Omental fat pad (tissue), 4 donors: ENCODE measurements around the gene GBE1. TPM values are rescaled to one million over a fixed set of nuclear protein-coding genes. Genes with fewer than 3 reads are reported as not detected.

Experiments
- ATAC-seq: fragments of 150-250 bp; one replicate; pipeline ENCODE4 v1.9.1; 2016; ENCODE audit warnings: mild to moderate bottlenecking, moderate library complexity; ENCODE audit not compliant: low FRiP score
- DNase-seq: peaks from one replicate; pipeline ENCODE4 v3.0.0-alpha.2; 2019; ENCODE audit warnings: low spot score
- CTCF ChIP-seq, 3 donors: fragments of 450-650 bp; IDR thresholded peaks; one replicate each; pipeline ENCODE4 v1.5.1; 2016 to 2017; ENCODE audit warnings: antibody characterized with exemption in 3 of 3, mild to moderate bottlenecking in 3 of 3, moderate library complexity in 2 of 3
- total RNA-seq, 4 donors: library from RNA; depleted of rRNA; stranded (reverse); fragments of >200 nt; gene quantifications; one replicate each; pipeline ENCODE4 v1.1.0, GENCODE V29; 2016

The GBE1 gene
- total RNA-seq, 4 donors from 2014 or later, result 101 to 140 (median 118) TPM

- ATAC-seq, result no peak
- no peak for TF ChIP-seq CTCF (IDR thresholded peaks at IDR 0.05)
- DNase-seq, result no peak
Observed at GRCh38 chr3:81531263-81531662, 230.2 kb downstream of the GBE1 start.

GRCh38 chr3:81530180-81530939, 231.1 kb downstream of the GBE1 start:
- no peak for TF ChIP-seq CTCF (IDR thresholded peaks at IDR 0.05)
- DNase-seq, result no peak
- no peak for ATAC-seq

- ATAC-seq (no peak), DNase-seq (no peak)
- no peak for TF ChIP-seq CTCF (IDR thresholded peaks at IDR 0.05)
Observed at GRCh38 chr3:81521855-81522254, 239.6 kb downstream of the GBE1 start.

GRCh38 chr3:81518945-81519344, 242.5 kb downstream of the GBE1 start:
- ATAC-seq, result no peak
- no peak for TF ChIP-seq CTCF (IDR thresholded peaks at IDR 0.05)

GRCh38 chr3:81516042-81516441, 245.4 kb downstream of the GBE1 start:
- ATAC-seq (no peak), DNase-seq (no peak)
- no peak for TF ChIP-seq CTCF (IDR thresholded peaks at IDR 0.05)

More at GRCh38 chr3:81518945-81519344, 242.5 kb downstream of the GBE1 start:
- no peak for DNase-seq

GRCh38 chr3:81513591-81513990, 247.9 kb downstream of the GBE1 start:
- DNase-seq (no peak), ATAC-seq (no peak)
- TF ChIP-seq CTCF (IDR thresholded peaks at IDR 0.05), result no peak

- DNase-seq (no peak), ATAC-seq (no peak)
- no peak for TF ChIP-seq CTCF (IDR thresholded peaks at IDR 0.05)
Observed at GRCh38 chr3:81503026-81503425, 258.4 kb downstream of the GBE1 start.
